Keratinocyte (primary cell): ENCODE data around the gene KRTAP12-1.

ENCODE experiments used
- EZH2 ChIP-seq: IDR thresholded peaks from one replicate; pipeline ENCODE4 v1.6.1; 2012; ENCODE audit warnings: inconsistent platforms, mild to moderate bottlenecking, low read length, moderate library complexity
- TF ChIP-seq, protein P1 (sequence below), 3 experiments: IDR thresholded peaks in 1 of 3; conservative IDR thresholded peaks in 1 of 3; optimal IDR thresholded peaks in 1 of 3; 2 replicates in 2 of 3; 3 replicates in 1 of 3; pipeline versions ENCODE3 to v1.5.1; 2011; ENCODE audit warnings: low read length in 3 of 3, mild to moderate bottlenecking in 3 of 3, moderate library complexity in 2 of 3, control low read depth in 1 of 3, inconsistent platforms in 1 of 3; ENCODE audit not compliant: insufficient read depth in 2 of 3; ENCODE audit errors: extremely low read depth in 1 of 3

DNA sequence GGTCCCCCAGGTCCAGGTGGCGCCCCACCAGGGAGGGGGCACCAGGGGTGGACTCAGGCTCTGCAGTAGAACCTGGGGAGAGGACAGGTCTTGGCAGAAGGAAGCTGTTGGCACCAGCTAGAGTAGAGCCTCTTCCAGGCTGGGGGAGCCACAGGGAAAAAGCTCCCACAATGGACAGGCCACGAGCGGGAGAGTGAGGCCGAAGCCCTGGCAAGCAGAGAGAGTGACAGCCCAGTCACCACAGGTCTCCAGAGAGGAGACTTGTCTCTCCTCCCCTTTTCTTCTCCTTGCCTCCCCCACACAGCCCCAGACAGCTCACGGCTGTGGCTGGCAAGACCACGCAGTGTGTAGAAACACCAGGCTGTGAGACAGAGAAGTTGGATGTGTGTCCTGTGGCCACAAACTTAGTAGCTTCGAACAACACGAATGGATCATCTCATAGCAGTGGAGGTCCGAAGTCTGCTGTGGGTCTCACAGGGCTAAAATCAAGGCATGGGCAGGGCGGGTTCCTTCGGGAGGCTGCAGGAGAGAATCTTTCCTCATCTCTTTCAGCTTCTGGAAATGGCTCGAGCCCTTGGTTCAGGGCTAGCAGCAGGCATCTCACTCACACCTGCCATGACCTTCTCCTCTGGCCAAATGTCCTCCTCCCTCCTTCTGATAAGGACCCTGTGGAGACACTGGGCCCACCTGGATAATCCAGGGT lies 30.8 kb downstream of the KRTAP12-1 start:
- TF ChIP-seq, protein P1, sequence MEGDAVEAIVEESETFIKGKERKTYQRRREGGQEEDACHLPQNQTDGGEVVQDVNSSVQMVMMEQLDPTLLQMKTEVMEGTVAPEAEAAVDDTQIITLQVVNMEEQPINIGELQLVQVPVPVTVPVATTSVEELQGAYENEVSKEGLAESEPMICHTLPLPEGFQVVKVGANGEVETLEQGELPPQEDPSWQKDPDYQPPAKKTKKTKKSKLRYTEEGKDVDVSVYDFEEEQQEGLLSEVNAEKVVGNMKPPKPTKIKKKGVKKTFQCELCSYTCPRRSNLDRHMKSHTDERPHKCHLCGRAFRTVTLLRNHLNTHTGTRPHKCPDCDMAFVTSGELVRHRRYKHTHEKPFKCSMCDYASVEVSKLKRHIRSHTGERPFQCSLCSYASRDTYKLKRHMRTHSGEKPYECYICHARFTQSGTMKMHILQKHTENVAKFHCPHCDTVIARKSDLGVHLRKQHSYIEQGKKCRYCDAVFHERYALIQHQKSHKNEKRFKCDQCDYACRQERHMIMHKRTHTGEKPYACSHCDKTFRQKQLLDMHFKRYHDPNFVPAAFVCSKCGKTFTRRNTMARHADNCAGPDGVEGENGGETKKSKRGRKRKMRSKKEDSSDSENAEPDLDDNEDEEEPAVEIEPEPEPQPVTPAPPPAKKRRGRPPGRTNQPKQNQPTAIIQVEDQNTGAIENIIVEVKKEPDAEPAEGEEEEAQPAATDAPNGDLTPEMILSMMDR (optimal IDR thresholded peaks at IDR 0.05 in 1 of 3, IDR thresholded peaks at IDR 0.05 in 1 of 3, conservative IDR thresholded peaks at IDR 0.05 in 1 of 3; ENCODE audit: extremely low read depth in 1 of 3, insufficient read depth in 2 of 3, low read length in 3 of 3), result no peak
- no peak for TF ChIP-seq EZH2
